IMR-90 (cell line): ENCODE data around the gene EDN2. TPM values are rescaled to one million over a fixed set of nuclear protein-coding genes. Genes with fewer than 3 reads are reported as not detected.

Source experiments
- ATAC-seq: fragments of 200-7000 bp; cut with Tn5 transposase; 2 replicates; pipeline ENCODE4 v1.9.1; 2020; ENCODE audit warnings: low read depth, mild to moderate bottlenecking, moderate library complexity
- BruUV-seq: library from RNA; stranded (reverse); fragments of 400-500 nt; replicated peaks from 2 replicates; lab custom pipeline; 2021; lab: Mats Ljungman, UMichigan
- CTCF ChIA-PET: fragments of 300-600 bp; formaldehyde crosslinking; extraction: SDS; loops from one replicate; lab custom pipeline; 2021; ENCODE audit warnings: antibody characterized with exemption; lab: Yijun Ruan, JAX
- POLR2A ChIA-PET: fragments of 300-600 bp; sonication (Branson Sonifier 250); formaldehyde crosslinking; loops from one replicate; lab custom pipeline; 2022; ENCODE audit warnings: antibody characterized with exemption; ENCODE audit not compliant: unreplicated experiment; lab: Charles Lee
- DNase-seq: peaks from one replicate; pipeline ENCODE4 v3.0.0; 2013
- H2AFZ ChIP-seq: replicated peaks from 2 replicates; pipeline ENCODE3; 2013; ENCODE audit warnings: low read length, mild to moderate bottlenecking; ENCODE audit not compliant: poor library complexity
- H2AK5ac ChIP-seq: 2 replicates; pipeline ENCODE4 v1.6.1; 2013; ENCODE audit warnings: low read depth, low read length, inconsistent platforms
- H2AK9ac ChIP-seq: replicated peaks from 2 replicates; pipeline ENCODE3; 2013; ENCODE audit warnings: mild to moderate bottlenecking, low read depth, low read length, moderate library complexity; ENCODE audit not compliant: poor library complexity
- H2BK120ac ChIP-seq: 2 replicates; pipeline ENCODE4 v1.6.1; 2013; ENCODE audit warnings: low read depth, low read length, inconsistent platforms
- H2BK15ac ChIP-seq: 3 replicates; pipeline ENCODE4 v1.6.1; 2013; ENCODE audit warnings: low read depth, low read length, inconsistent platforms
- H2BK20ac ChIP-seq: 2 replicates; pipeline ENCODE4 v1.6.1; 2013; ENCODE audit warnings: low read depth, mild to moderate bottlenecking, inconsistent platforms, low read length, moderate library complexity
- H2BK5ac ChIP-seq: 2 replicates; pipeline ENCODE4 v1.6.1; 2013; ENCODE audit warnings: mild to moderate bottlenecking, low read depth, low read length, inconsistent platforms; ENCODE audit not compliant: poor library complexity, severe bottlenecking
- H3K14ac ChIP-seq: replicated peaks from 2 replicates; pipeline ENCODE4 v1.6.1; 2013; ENCODE audit warnings: low read depth, low read length, inconsistent platforms
- H3K18ac ChIP-seq: 2 replicates; pipeline ENCODE4 v1.6.1; 2013; ENCODE audit warnings: low read depth, low read length, control low read depth
- H3K23ac ChIP-seq: 2 replicates; pipeline ENCODE4 v1.6.1; 2013; ENCODE audit warnings: low read depth, low read length, inconsistent platforms
- H3K27ac ChIP-seq: 2 replicates; pipeline ENCODE4 v1.5.1; 2013; ENCODE audit warnings: mild to moderate bottlenecking, control low read depth, low read length; ENCODE audit not compliant: insufficient read depth
- H3K27me3 ChIP-seq: 2 replicates; pipeline ENCODE4 v1.6.1; 2013; ENCODE audit warnings: low read length; ENCODE audit not compliant: control insufficient read depth, insufficient read depth
- H3K36me3 ChIP-seq: 2 replicates; pipeline ENCODE4 v1.6.1; 2013; ENCODE audit warnings: low read length, mixed read lengths; ENCODE audit not compliant: control insufficient read depth, insufficient read depth
- H3K4ac ChIP-seq: 2 replicates; pipeline ENCODE4 v1.6.1; 2013; ENCODE audit warnings: low read depth, low read length, inconsistent platforms
- H3K4me1 ChIP-seq: 2 replicates; pipeline ENCODE4 v1.6.1; 2013; ENCODE audit warnings: low read length, mixed read lengths; ENCODE audit not compliant: control insufficient read depth, insufficient read depth
- H3K4me2 ChIP-seq: 2 replicates; pipeline ENCODE4 v1.6.1; 2013; ENCODE audit warnings: low read depth, mild to moderate bottlenecking, control low read depth, low read length, moderate library complexity
- H3K4me3 ChIP-seq: 2 replicates; pipeline ENCODE4 v1.5.1; 2013; ENCODE audit warnings: low read depth, mild to moderate bottlenecking, control low read depth, low read length, moderate library complexity; ENCODE audit not compliant: insufficient read depth
- H3K56ac ChIP-seq: 2 replicates; pipeline ENCODE4 v1.6.1; 2013; ENCODE audit warnings: low read length, inconsistent platforms; ENCODE audit not compliant: insufficient read depth; ENCODE audit errors: extremely low read depth
- H3K79me1 ChIP-seq, 2 experiments: 2 replicates each; pipeline ENCODE4 v1.6.1; 2013; ENCODE audit warnings: low read length in 2 of 2, inconsistent platforms in 1 of 2, low read depth in 1 of 2
- H3K9ac ChIP-seq: 2 replicates; pipeline ENCODE4 v1.6.1; 2013; ENCODE audit warnings: low read depth, low read length, control low read depth
- H3K9me1 ChIP-seq: 2 replicates; pipeline ENCODE4 v1.6.1; 2013; ENCODE audit warnings: low read length, inconsistent platforms; ENCODE audit not compliant: insufficient read depth
- H3K9me3 ChIP-seq: 2 replicates; pipeline ENCODE4 v1.6.1; 2013; ENCODE audit warnings: low read length; ENCODE audit not compliant: control insufficient read depth, insufficient read depth
- H4K20me1 ChIP-seq: 2 replicates; pipeline ENCODE4 v1.6.1; 2013; ENCODE audit warnings: low read length, inconsistent platforms; ENCODE audit not compliant: insufficient read depth
- H4K5ac ChIP-seq: 2 replicates; pipeline ENCODE4 v1.6.1; 2013; ENCODE audit warnings: mild to moderate bottlenecking, low read depth, low read length, control low read depth
- H4K8ac ChIP-seq, 2 experiments: 2 replicates each; pipeline ENCODE4 v1.6.1; 2013; ENCODE audit warnings: low read depth in 2 of 2, low read length in 2 of 2, control low read depth in 1 of 2, inconsistent platforms in 1 of 2
- H4K91ac ChIP-seq: 2 replicates; pipeline ENCODE4 v1.6.1; 2013; ENCODE audit warnings: low read depth, low read length, inconsistent platforms; ENCODE audit not compliant: insufficient read depth
- CEBPB ChIP-seq: IDR thresholded peaks from 2 replicates; pipeline ENCODE4 v1.6.1; 2012; ENCODE audit warnings: low read depth, low read length, improper control_type of control experiment
- FOS ChIP-seq: fragments of 150-350 bp; IDR thresholded peaks from 2 replicates; pipeline ENCODE4 v1.6.1; 2016; ENCODE audit warnings: low read depth, low read length
- MAZ ChIP-seq: IDR thresholded peaks from 2 replicates; pipeline ENCODE4 v1.6.1; 2012; ENCODE audit warnings: low read depth, mild to moderate bottlenecking, low read length, improper control_type of control experiment, moderate library complexity, borderline replicate concordance
- RCOR1 ChIP-seq: IDR thresholded peaks from 2 replicates; pipeline ENCODE4 v1.6.1; 2012; ENCODE audit warnings: mild to moderate bottlenecking, low read length, improper control_type of control experiment; ENCODE audit not compliant: insufficient replicate concordance
- RFX5 ChIP-seq: IDR thresholded peaks from 2 replicates; pipeline ENCODE4 v1.8.0; 2012; ENCODE audit warnings: low read depth, mild to moderate bottlenecking, low read length, moderate library complexity
- WGBS, 2 experiments: methylation state at CpG; one replicate each; pipeline versions ENCODE4 v1.1.5 to v1.1.7; 2013; ENCODE audit warnings: missing lambda C conversion rate in 2 of 2; ENCODE audit not compliant: insufficient read length in 1 of 2; ENCODE audit errors: extremely low coverage in 2 of 2; 5-methylcytosine and 5-hydroxymethylcytosine counted together
- dilution Hi-C: fragments of 300-500 bp; cut with HindIII; formaldehyde crosslinking; loops from one replicate; pipeline ENCODE4 v1.14.3; 2018; ENCODE audit warnings: low sequenced_read_pairs; ENCODE audit not compliant: unreplicated experiment
- in situ Hi-C: fragments of 300-500 bp; cut with MboI; formaldehyde crosslinking; loops from 3 replicates; pipeline ENCODE4 v1.14.3; 2019; ENCODE audit warnings: low sequenced_read_pairs, inconsistent platforms, mixed read lengths
- intact Hi-C: fragments of 100-400 bp; cut with micrococcal nuclease; formaldehyde crosslinking; loops from 2 replicates; pipeline ENCODE4 v1.10.0; 2022
- polyA plus RNA-seq, 3 experiments: library from polyadenylated mRNA; depleted of rRNA; stranded (reverse); fragments of >200 nt; gene quantifications; 2 replicates each; pipeline ENCODE4 v1.2.3, GENCODE V29; 2012; ENCODE audit warnings: low replicate concordance in 1 of 3
- total RNA-seq: library from RNA; depleted of rRNA; stranded (reverse); fragments of >200 nt; gene quantifications from 2 replicates; pipeline ENCODE4 v1.2.3, GENCODE V29; 2012
- TF ChIP-seq, protein P1 (sequence below): fragments of 150-350 bp; IDR thresholded peaks from 2 replicates; pipeline ENCODE4 v1.6.1; 2016; ENCODE audit warnings: low read depth, mild to moderate bottlenecking, low read length, moderate library complexity, borderline replicate concordance
- TF ChIP-seq, protein P2 (sequence below): fragments of 150-350 bp; IDR thresholded peaks from 2 replicates; pipeline ENCODE4 v1.6.1; 2017; ENCODE audit warnings: mild to moderate bottlenecking, antibody characterized with exemption, low read length, low read depth

Gene EDN2
- total and polyA plus RNA-seq, 2 of the 4 experiments (the other 2 are of a cell fraction): 0.27 TPM; not detected in 1

DNA sequence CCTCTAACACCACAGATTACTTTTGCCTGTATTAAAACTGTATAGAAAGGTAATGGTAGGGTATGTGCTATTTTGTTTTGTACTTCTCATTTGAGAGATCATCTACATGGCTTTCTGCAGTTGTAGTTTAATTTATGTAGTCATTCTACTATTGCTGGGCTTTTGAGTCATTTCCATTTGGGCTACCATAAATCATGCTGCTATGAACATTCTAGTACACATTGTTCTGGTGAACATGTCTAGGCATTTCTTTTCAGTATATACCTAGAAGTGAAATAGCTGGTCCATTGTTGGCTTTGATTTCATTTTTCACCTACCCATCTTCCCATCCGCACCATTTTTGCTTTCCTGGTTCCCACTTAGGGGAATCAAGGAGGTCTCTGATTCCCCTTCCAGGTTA lies 18.7 kb downstream of the EDN2 start:
- BruUV-seq: no TSS peak
- H2AK9ac ChIP-seq: no peak overlapping the region
- ChIA-PET POLR2A (no interaction called here), CTCF (no interaction called here)
- DNase-seq (no peak), ATAC-seq (no peak)
- H3K27ac ChIP-seq: no peak overlapping the region
- H3K23ac ChIP-seq: no peak overlapping the region
- no peaks in the 10 kb centered on the region for H4K20me1 ChIP-seq
- H3K27me3 ChIP-seq: peaks cover 50% of the 10 kb centered on the region
- no peak overlapping the region for H2AFZ ChIP-seq
- H3K79me1 ChIP-seq: no peaks in the 10 kb centered on the region
- no peaks in the 10 kb centered on the region for H3K36me3 ChIP-seq
- WGBS, 2 experiments: 80% methylated on average over 1 of the region's 1 CpG; no CpG with 5 or more reads in 1 of the 2 experiments
- intact Hi-C loops: no loop called here
- H3K4me3 ChIP-seq: no peak overlapping the region
- no peaks in the 10 kb centered on the region for H3K9me3 ChIP-seq
- no peaks in the 10 kb centered on the region for H3K4me1 ChIP-seq
- no peak overlapping the region for H3K9ac ChIP-seq
- H3K18ac ChIP-seq: no peak overlapping the region
- in situ Hi-C loops: no loop called here
- no peak overlapping the region for H4K8ac ChIP-seq
- H2AK5ac ChIP-seq: no peak overlapping the region
- H3K4me2 ChIP-seq: no peak overlapping the region
- no peak overlapping the region for H3K56ac ChIP-seq
- no peak overlapping the region for H2BK5ac ChIP-seq
- dilution Hi-C loops: no loop called here
- H3K4ac ChIP-seq: no peak overlapping the region
- H2BK20ac ChIP-seq: no peak overlapping the region
- H2BK120ac ChIP-seq: no peak overlapping the region
- TF ChIP-seq, protein P1, sequence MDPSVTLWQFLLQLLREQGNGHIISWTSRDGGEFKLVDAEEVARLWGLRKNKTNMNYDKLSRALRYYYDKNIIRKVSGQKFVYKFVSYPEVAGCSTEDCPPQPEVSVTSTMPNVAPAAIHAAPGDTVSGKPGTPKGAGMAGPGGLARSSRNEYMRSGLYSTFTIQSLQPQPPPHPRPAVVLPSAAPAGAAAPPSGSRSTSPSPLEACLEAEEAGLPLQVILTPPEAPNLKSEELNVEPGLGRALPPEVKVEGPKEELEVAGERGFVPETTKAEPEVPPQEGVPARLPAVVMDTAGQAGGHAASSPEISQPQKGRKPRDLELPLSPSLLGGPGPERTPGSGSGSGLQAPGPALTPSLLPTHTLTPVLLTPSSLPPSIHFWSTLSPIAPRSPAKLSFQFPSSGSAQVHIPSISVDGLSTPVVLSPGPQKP: no peak
- no peak for TF ChIP-seq FOS
- TF ChIP-seq, protein P2, sequence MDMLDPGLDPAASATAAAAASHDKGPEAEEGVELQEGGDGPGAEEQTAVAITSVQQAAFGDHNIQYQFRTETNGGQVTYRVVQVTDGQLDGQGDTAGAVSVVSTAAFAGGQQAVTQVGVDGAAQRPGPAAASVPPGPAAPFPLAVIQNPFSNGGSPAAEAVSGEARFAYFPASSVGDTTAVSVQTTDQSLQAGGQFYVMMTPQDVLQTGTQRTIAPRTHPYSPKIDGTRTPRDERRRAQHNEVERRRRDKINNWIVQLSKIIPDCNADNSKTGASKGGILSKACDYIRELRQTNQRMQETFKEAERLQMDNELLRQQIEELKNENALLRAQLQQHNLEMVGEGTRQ: no peak
- no peak for TF ChIP-seq MAZ
- TF ChIP-seq RCOR1: no peak
- TF ChIP-seq RFX5: no peak
- no peak for TF ChIP-seq CEBPB
- no peak overlapping the region for H3K14ac ChIP-seq
- no peaks in the 10 kb centered on the region for H3K9me1 ChIP-seq
- no peak overlapping the region for H4K5ac ChIP-seq
- no peak overlapping the region for H4K91ac ChIP-seq
- no peak overlapping the region for H2BK15ac ChIP-seq
